SH-SY5Y (cell line): ENCODE results near the gene OR52N4.

Source experiments
- GATA2 ChIP-seq: IDR thresholded peaks from 2 replicates; pipeline ENCODE4 v1.6.1; 2011; ENCODE audit warnings: mild to moderate bottlenecking, low read depth, low read length
- GATA3 ChIP-seq: IDR thresholded peaks from 2 replicates; pipeline ENCODE4 v1.6.1; 2011; ENCODE audit warnings: low read depth, mild to moderate bottlenecking, low read length, moderate library complexity

GRCh38 chr11:5753943-5754342 lies at the start of gene OR52N4:
- TF ChIP-seq GATA2 = no peak
- no peak for TF ChIP-seq GATA3
